HL-60 (cell line): ENCODE results near the gene PHLDB2.

ENCODE experiments used
- GABPA ChIP-seq: IDR thresholded peaks from 2 replicates; pipeline ENCODE4 v1.6.1; 2012; ENCODE audit warnings: low read depth
- POLR2AphosphoS5 ChIP-seq: IDR thresholded peaks from 2 replicates; pipeline ENCODE4 v1.6.1; 2012; ENCODE audit warnings: low read depth
- SPI1 ChIP-seq: IDR thresholded peaks from 2 replicates; pipeline ENCODE4 v1.6.1; 2012; ENCODE audit warnings: low read depth, mild to moderate bottlenecking, borderline replicate concordance
- TF ChIP-seq, protein P1 (sequence below): IDR thresholded peaks from one replicate; pipeline ENCODE4 v1.5.1; 2011; ENCODE audit warnings: low read length, control low read depth, inconsistent platforms; ENCODE audit not compliant: insufficient read depth
- TF ChIP-seq, protein P2 (sequence below): IDR thresholded peaks from 2 replicates; pipeline ENCODE4 v1.6.1; 2012; ENCODE audit warnings: low read depth; ENCODE audit not compliant: insufficient replicate concordance

GRCh38 chr3:111956449-111956848 lies 97.4 kb downstream of the PHLDB2 start:
- TF ChIP-seq, protein P1, sequence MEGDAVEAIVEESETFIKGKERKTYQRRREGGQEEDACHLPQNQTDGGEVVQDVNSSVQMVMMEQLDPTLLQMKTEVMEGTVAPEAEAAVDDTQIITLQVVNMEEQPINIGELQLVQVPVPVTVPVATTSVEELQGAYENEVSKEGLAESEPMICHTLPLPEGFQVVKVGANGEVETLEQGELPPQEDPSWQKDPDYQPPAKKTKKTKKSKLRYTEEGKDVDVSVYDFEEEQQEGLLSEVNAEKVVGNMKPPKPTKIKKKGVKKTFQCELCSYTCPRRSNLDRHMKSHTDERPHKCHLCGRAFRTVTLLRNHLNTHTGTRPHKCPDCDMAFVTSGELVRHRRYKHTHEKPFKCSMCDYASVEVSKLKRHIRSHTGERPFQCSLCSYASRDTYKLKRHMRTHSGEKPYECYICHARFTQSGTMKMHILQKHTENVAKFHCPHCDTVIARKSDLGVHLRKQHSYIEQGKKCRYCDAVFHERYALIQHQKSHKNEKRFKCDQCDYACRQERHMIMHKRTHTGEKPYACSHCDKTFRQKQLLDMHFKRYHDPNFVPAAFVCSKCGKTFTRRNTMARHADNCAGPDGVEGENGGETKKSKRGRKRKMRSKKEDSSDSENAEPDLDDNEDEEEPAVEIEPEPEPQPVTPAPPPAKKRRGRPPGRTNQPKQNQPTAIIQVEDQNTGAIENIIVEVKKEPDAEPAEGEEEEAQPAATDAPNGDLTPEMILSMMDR, result no peak
- TF ChIP-seq, protein P2, sequence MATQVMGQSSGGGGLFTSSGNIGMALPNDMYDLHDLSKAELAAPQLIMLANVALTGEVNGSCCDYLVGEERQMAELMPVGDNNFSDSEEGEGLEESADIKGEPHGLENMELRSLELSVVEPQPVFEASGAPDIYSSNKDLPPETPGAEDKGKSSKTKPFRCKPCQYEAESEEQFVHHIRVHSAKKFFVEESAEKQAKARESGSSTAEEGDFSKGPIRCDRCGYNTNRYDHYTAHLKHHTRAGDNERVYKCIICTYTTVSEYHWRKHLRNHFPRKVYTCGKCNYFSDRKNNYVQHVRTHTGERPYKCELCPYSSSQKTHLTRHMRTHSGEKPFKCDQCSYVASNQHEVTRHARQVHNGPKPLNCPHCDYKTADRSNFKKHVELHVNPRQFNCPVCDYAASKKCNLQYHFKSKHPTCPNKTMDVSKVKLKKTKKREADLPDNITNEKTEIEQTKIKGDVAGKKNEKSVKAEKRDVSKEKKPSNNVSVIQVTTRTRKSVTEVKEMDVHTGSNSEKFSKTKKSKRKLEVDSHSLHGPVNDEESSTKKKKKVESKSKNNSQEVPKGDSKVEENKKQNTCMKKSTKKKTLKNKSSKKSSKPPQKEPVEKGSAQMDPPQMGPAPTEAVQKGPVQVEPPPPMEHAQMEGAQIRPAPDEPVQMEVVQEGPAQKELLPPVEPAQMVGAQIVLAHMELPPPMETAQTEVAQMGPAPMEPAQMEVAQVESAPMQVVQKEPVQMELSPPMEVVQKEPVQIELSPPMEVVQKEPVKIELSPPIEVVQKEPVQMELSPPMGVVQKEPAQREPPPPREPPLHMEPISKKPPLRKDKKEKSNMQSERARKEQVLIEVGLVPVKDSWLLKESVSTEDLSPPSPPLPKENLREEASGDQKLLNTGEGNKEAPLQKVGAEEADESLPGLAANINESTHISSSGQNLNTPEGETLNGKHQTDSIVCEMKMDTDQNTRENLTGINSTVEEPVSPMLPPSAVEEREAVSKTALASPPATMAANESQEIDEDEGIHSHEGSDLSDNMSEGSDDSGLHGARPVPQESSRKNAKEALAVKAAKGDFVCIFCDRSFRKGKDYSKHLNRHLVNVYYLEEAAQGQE, result no peak
- TF ChIP-seq POLR2AphosphoS5, result no peak
- TF ChIP-seq GABPA, result no peak
- TF ChIP-seq SPI1, result no peak
